Activated CD8-positive, alpha-beta memory T cell treated with anti-CD3 and anti-CD28 coated beads for 48 hours (primary cell): ENCODE data around the gene C9orf50.

Experiments used
- DNase-seq, 3 experiments: peaks; one replicate each; pipeline ENCODE4 v3.0.0-alpha.2; 2020; ENCODE audit warnings: low read depth in 2 of 3, low spot score in 2 of 3

Gene C9orf50

GRCh38 chr9:129632460-129632859, 11.6 kb upstream of the C9orf50 start:
- no peak for DNase-seq

DNA sequence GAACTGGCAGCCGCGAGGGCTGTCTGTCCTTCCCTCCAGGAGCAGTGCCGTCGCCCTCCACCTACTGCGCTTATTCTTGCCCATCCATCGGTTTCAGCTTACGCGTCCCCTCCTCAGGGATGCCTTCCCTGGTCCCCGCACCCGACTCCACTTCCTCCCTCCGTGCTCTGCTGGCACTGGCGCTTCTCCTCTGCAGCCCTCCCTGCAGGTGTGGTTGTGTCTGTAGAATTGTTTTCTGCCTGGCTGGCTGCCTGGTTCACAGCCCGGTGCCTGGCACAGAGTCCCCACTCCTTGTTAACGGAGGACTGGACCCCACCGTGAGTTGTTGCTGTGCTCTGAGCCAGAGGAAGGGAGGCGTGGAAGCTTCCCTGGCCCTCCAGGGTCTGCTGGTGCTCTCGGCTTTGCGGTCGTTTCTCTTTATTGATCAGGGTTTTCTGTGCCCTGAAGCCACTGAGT, 10.8 kb upstream of the C9orf50 start:
- DNase-seq = no peak

DNA sequence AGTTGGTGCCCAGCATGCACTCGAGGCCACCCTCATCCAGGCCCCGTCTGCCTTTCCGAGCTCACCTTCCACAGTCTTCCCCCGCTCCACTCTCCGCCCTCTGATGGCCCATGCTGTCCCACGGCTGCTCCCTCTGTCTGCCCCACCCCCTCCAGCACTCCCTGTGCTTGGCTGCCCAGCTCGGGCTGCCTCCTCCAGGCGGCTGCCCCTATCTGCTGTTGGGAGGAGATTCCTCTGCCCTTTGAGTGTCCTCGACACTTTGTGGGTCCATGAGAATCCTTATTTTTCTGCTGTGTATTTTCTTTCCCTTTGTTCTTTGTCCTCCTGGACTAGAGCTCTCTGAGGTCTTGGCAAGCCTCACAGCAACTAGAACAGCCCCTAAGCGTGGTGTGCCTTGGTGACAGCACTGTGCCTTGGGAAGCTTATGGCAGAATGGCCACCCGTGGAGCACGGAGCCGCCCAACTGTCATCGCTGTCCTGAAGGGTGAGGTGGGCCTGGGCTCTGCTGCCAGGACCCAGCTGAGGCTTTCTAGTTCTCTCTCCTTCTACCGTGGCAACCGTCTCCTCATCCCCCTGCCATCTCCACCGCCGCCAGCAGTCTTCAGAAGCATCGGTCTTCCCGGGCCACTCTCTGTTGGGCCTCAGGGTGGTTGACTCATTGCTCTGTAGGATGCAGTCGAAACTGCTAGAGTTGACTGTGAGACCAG, 10.2 kb upstream of the C9orf50 start:
- DNase-seq = no peak

GRCh38 chr9:129629251-129629820, 8.4 kb upstream of the C9orf50 start:
- DNase-seq = no peak

DNA sequence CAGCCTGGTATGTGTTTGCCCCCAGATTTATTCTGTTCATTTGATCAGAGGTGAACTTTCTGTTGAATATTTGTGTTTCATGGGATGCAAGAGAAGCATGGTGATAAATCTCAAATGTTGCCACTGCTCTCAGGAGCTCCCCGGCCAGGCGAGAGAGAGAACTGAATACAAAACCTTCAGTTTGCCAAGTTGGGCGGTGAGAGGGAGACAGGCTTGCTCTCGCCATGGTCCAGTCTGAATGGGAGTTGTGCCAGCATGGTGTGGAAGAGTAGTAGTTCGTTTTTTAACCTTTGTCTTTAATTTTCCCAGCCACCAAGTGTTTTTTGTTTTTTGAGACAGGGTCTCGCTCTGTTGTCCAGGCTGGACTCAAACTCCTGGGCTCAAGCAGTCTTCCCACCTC, 7.8 kb upstream of the C9orf50 start:
- DNase-seq = no peak

GRCh38 chr9:129627556-129628440, 6.9 kb upstream of the C9orf50 start:
- no peak for DNase-seq

DNA sequence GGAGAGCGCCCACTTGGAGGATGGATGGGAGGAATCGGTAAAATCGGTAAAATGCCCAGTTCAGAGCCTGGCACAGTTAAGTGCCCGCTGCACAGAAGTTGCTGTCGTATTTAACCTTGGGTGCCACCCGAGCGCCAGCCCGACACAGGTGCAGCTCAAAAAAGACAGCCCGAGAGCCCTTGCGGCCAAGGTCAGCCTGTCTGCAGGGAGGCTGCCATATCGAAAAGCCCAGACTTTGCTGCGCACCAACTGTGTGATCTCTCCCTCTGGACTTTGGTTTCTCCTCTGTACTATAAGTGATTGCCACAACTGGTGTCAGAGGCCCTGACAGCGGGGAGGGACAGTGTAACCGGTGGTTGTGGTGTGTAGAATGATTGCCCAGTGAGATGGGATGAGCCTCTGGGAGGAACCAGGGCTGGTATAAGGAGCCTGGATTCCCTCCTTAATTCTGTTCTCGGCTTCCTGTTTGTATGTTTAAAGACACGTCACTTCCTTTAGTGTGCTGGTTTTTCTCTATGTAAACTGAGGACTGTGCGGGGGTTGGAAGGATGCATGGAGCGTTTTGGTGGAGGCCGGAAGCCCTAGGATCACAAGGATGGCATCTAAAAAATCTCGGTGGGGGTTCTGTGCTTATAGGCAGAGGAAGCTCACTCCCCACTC, 5.9 kb upstream of the C9orf50 start:
- DNase-seq = no peak

DNA sequence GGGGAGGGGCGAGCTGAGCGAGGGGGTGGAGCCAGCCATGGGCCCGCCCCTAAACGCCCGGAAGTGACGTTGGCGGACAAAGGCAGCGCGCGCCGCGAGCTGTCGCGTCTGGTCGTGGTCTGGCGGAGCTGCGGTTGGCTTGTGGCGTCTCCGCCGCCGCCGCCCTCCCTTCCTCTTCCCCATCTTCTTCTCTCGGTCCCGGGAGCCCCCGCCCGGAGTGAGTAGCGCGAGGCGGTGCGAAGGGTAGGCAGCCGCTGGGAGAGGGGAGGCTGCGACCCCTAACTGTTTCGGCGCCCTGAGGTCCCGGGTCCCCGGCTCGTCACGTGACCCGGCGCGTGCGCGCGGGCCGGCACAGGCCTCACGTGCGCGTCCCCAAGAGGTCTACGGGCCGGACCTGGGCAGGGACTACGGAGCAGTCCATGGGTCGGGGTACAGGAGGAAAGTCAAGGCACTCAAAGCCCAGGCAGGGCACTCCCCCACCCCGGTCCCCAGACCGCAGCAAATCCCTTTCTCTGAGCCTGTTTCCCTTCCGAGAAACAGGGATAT, 5.3 kb upstream of the C9orf50 start, which contains the start of gene NTMT1:
TSS of gene NTMT1 (plus strand) at position 85 of the 546 bp plus-strand sequence. CDS start 6,541 bp downstream, outside the sequence.
- peak; percentile 79 to 96 (median 96) for DNase-seq

DNA sequence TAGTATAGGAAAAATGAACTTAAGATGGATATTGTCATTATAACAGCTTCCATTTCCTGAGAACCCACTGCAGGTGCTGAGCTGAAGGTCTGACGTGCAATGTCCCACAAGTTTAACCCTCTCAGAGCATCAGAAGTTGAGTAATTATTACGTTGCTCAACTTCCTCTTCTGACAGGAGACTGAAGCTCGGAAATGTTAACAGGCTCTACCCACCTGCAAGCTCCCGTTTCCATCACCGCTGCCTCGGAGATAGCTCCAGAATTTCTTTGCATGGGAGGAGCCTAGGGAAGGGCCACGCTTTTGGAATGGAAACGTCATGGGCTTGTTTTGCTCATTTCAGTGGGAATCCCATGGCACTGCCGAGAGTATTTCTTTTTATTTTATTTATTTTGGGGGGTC, 4.0 kb upstream of the C9orf50 start:
- DNase-seq = no peak

- DNase-seq = peak in 1 of 3 experiments; percentile 62
Measured at GRCh38 chr9:129624168-129624759, 3.4 kb upstream of the C9orf50 start.

DNA sequence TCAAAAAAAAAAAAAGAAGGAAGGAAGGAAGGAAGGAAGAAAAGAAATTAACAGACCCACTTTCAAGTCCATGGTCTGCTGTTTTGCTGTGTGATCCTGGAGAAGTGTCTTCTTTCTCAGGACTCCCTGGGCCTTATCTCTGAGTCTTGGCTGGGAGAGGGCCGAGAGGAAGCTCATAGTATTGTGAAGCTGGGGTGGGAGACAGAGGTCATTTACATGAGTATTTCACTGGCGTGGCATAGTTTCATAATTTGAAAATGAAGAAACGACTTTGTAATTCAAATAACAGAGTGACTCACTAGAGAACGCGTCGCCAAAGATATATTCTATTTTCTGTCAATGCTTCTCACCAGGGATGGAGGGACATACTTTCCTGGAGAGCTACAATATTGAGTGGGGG, 2.4 kb upstream of the C9orf50 start:
- DNase-seq = no peak

GRCh38 chr9:129619787-129620668, 873 bp downstream of the C9orf50 start:
- DNase-seq = no peak

- no peak for DNase-seq
Measured at GRCh38 chr9:129617167-129617566, 3.7 kb downstream of the C9orf50 start.

- no peak for DNase-seq
Measured at GRCh38 chr9:129615407-129616285, 5.3 kb downstream of the C9orf50 start.

DNA sequence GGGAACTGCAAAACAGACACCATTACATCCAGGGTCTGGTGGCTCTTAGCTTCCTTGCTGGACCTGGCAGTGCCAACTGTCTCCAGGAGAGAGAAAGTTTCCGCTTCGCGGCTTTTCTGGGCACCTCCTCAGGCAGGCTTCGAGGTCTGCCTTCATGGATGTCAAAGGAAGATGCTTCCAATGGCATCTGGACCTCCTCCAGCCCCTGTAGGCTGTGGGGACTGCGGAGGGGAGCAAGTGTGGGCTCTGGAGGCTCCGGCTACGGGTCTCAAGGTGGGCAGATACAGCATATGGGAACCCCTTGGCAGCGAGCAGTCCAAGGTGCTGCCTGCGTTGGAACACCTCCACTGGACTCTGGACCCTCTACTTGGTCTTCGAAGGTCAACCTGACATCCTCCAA, 6.0 kb downstream of the C9orf50 start:
- DNase-seq = no peak

GRCh38 chr9:129613520-129614175, 7.3 kb downstream of the C9orf50 start:
- DNase-seq = no peak

GRCh38 chr9:129612815-129613519, 7.9 kb downstream of the C9orf50 start:
- no peak for DNase-seq
